ENCODE data around the gene MANEAL.

MANEAL gene

DNA sequence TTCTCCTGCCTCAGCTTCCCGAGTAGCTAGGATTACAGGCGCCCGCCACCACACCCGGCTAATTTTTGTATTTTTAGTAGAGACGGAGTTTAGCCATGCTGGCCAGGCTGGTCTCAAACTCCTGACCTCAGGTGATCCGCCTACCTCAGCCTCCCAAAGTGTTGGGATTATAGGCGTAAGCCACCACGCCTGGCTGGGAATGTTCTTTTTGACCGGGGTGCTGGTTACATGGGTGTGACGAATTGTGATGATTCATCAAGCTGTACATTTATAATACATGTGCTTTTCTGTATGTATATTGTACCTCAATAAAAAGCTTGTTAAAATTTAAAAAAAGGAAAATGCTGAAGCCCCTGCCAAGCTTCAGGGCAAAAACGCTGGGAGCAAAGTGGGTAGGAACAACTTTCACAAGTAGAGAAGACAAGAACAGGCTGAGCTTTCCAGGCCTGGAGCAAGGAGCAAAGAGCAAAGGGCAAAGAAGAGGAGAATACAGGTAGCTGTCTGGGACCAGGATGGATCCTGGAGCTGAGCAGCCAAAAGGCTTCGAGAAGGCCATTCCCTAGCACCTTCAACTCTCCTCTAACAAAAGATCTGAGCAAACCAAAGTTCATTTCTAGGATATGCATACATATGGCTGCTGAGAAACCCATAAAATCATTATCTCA lies 34.9 kb downstream of the MANEAL start:
- no peak for DNase-seq

DNA sequence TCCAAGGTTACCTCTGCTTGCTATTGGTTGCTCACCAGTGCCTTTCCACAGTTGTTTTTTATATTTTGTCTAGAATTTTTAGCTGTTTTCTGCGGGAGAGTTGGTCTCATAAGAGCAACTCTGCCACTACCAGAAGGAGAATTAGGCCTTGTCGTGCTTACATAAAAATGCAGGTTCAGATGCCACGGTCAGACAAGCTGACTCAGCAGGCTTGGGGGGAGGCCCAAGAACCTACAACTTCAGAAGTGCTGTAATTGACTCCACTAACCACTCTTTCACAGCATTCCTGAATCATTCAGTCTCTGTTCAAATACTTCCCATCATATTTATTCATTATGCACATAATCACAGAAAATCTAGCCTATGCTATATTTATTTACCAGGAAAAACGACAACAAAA lies 37.5 kb downstream of the MANEAL start:
- DNase-seq, result no peak

DNA sequence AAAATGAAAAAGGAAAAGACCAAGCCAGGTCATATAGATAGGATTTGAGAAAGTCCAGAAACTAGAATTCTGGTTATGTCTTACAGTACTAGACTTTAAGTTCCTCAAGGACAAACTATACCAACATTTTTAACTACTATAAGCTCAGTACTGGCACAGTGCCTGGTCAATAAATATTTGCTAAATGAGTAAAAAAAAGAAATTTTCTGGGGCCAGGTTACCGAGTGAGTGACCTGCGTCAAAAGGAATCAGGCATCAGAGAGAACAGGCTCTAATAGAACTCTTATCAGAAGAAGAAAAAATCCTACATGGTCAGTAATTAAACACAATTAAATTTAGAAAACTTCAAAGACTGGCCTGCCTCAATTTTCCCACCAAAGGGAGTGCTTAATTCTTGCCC lies 38.2 kb downstream of the MANEAL start:
- DNase-seq, result no peak

DNA sequence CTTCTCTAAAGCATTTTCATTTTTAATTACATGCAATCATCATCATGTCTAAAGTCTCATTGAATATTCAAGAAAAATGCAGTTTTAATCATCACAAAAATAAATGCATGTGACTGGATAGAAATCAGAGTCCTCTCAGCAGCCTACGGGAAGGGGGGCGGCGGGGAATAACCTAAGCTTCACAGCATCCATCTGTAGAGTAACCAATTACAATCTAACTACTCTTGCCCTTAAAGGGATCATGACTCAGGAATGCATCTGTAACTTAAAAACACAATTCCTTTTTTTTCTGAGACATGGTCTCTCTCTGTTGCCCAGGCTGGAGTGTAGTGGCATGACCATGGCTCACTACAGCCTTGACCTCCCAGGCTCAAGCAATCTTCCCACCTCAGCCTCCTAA lies 43.1 kb downstream of the MANEAL start:
- DNase-seq, result no peak

- no peak for DNase-seq
Observed at GRCh38 chr1:37839676-37840075, 46.0 kb downstream of the MANEAL start.

GRCh38 chr1:37840711-37841110 lies 47.1 kb downstream of the MANEAL start:
- no peak for DNase-seq

DNA sequence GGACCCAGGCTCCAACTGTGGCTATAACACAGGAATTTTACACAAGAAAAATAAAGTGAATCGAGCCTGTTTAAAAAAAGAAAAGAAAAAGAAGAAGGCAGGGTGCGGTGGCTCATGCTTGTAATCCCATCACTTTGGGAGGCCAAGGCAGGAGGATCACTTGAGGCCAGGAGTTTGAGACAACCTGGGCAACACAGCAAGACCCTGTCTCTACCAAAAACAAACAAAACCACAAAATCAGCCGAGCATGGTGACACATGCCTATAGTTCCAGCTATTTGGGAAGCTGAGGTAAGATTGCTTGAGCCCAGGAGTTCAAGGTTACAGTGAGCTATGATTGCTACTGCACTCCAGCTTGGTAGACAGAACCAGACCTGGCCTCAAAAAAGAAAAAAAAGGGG lies 48.0 kb downstream of the MANEAL start:
- no peak for DNase-seq

DNA sequence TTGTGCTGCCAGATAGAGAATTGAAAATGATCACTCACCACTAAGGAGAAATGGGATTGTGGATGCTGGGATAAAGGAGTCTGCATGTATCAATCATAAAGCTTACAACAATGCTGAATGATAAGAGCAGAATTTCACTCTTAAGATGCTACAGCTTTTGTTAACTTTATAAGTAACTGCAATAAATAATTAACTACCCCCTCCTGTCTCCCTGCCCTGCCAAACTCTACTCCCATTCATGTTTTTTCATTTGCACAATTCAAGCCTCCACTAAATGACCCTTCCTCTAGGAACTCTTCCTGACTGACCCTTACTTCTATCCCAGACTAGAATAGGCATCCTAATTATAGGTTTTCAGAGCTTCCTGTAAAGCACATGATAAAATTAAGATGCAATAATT lies 50.9 kb downstream of the MANEAL start:
- no peak for DNase-seq

GRCh38 chr1:37845049-37845646 lies 51.5 kb downstream of the MANEAL start:
- no peak for DNase-seq

- DNase-seq, result no peak
Observed at GRCh38 chr1:37845786-37846185, 52.1 kb downstream of the MANEAL start.

GRCh38 chr1:37846647-37847339 lies 53.1 kb downstream of the MANEAL start:
- DNase-seq, result no peak

GRCh38 chr1:37849480-37849879 lies 55.8 kb downstream of the MANEAL start:
- no peak for DNase-seq

DNA sequence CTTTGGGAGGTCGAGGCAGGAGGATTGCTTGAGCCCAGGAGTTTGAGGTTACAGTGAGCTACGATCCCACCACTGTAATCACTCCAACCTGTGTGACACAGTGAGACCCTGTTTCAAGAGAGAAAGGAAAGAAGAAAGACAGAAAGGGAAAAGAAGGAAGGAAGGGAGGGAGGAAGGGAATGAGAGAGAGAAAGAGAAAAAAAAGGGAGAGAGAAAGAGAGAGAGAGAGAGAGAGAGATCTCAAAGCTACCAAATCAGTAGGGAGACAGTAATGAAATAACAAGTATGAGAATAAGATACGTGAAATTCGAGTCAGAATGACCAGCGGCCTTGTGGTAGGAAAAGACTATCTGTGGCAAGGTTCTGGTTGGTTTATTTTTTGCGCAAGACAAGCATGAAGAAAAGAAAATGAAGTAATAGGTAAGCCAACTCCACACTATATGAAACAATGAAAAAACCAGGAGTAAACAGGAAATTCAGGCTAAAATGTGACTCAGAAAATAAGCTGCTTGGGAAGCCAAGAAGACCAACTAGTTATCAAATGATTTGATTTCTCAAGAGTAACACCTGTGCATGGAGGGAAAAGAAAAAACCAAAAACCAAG lies 56.8 kb downstream of the MANEAL start:
- no peak for DNase-seq

Measured in stimulated activated CD4-positive, alpha-beta T cell treated with anti-CD3 and anti-CD28 coated beads, Interleukin-4, amount 100 ng/mL, for 4 hours (primary cell).